Neural cell (in vitro differentiated cells): ENCODE data around the gene OR6P1.

Source experiments
- CTCF ChIP-seq: fragments of 450-650 bp; IDR thresholded peaks from 2 replicates; pipeline ENCODE4 v1.5.1; 2014; ENCODE audit warnings: antibody characterized with exemption, mild to moderate bottlenecking, moderate library complexity; ENCODE audit not compliant: poor library complexity, severe bottlenecking
- EP300 ChIP-seq: fragments of 450-650 bp; conservative IDR thresholded peaks from 2 replicates; pipeline ENCODE4 v1.6.1; 2014; ENCODE audit warnings: antibody characterized with exemption, mild to moderate bottlenecking, moderate library complexity; ENCODE audit not compliant: poor library complexity, severe bottlenecking
- EZH2 ChIP-seq: fragments of 200-600, 300-800 bp; shearing (Covaris generic), sonication (generic); IDR thresholded peaks from 2 replicates; pipeline ENCODE4 v1.6.1; 2014; ENCODE audit warnings: antibody characterized with exemption, low read length, borderline replicate concordance, mild to moderate bottlenecking; ENCODE audit not compliant: insufficient read depth, poor library complexity, severe bottlenecking
- POLR2AphosphoS5 ChIP-seq: IDR thresholded peaks from 2 replicates; pipeline ENCODE4 v1.6.1; 2012
- SMC3 ChIP-seq: fragments of 450-650 bp; conservative IDR thresholded peaks from 2 replicates; pipeline ENCODE4 v1.6.1; 2014; ENCODE audit warnings: antibody characterized with exemption, mild to moderate bottlenecking, moderate library complexity; ENCODE audit not compliant: poor library complexity

- TF ChIP-seq EP300 (no peak), CTCF (no peak), POLR2AphosphoS5 (no peak), EZH2 (no peak), SMC3 (no peak)
Observed at GRCh38 chr1:158586942-158587341, 16.6 kb upstream of the OR6P1 start.
